HCT116 (cell line): ENCODE results near the gene FOXP2. TPM values are rescaled to one million over a fixed set of nuclear protein-coding genes. Genes with fewer than 3 reads are reported as not detected.

ENCODE experiments used
- ATAC-seq: fragments of 200-7000 bp; cut with Tn5 transposase; 2 replicates; pipeline ENCODE4 v1.9.1; 2020; ENCODE audit warnings: mild to moderate bottlenecking, moderate library complexity
- BruUV-seq: library from RNA; stranded (reverse); fragments of 400-500 nt; replicated peaks from 2 replicates; lab custom pipeline; 2021; lab: Mats Ljungman, UMichigan
- CTCF ChIA-PET: fragments of 300-600 bp; sonication (Branson Sonifier 250); formaldehyde crosslinking; loops from one replicate; lab custom pipeline; 2021; ENCODE audit warnings: antibody characterized with exemption; lab: Charles Lee
- POLR2A ChIA-PET: fragments of 300-600, 350-600 bp; sonication (Branson Sonifier 250); formaldehyde crosslinking; loops from one replicate; lab custom pipeline; 2021; ENCODE audit warnings: antibody characterized with exemption; lab: Charles Lee
- RAD21 ChIA-PET, 2 experiments: fragments of 300-600 bp; sonication (Branson Sonifier 250); formaldehyde crosslinking; loops; one replicate each; lab custom pipeline; 2023; ENCODE audit warnings: low total read pairs in 2 of 2; ENCODE audit not compliant: uncharacterized antibody in 2 of 2, unreplicated experiment in 2 of 2, low non-redundant PET in 1 of 2; lab: Charles Lee
- DNase-seq: peaks from one replicate; pipeline ENCODE4 v3.0.0-alpha.2; 2010; ENCODE audit warnings: low read depth, low spot score
- H2AFZ ChIP-seq: fragments of 200-600 bp; shearing (Covaris generic), sonication (generic); 2 replicates; pipeline ENCODE4 v1.6.1; 2017; ENCODE audit warnings: low read depth, mixed run types, mixed read lengths, antibody characterized with exemption, low read length; ENCODE audit not compliant: poor library complexity, severe bottlenecking
- H3K27ac ChIP-seq: 2 replicates; pipeline ENCODE4 v1.5.1; 2012; ENCODE audit warnings: low read depth, low read length
- H3K27me3 ChIP-seq: fragments of 200-600 bp; sonication (generic); 2 replicates; pipeline ENCODE4 v1.6.1; 2016; ENCODE audit warnings: mixed run types, low read length, mixed read lengths; ENCODE audit not compliant: insufficient read depth
- H3K36me3 ChIP-seq, 2 experiments: fragments of 200-500 bp in 1 of 2; fragments of 200-600 bp in 1 of 2; sonication (Bioruptor generic) in 1 of 2; sonication (generic) in 1 of 2; 2 replicates each; pipeline versions ENCODE4 v1.5.1 to v1.6.1; 2014 to 2016; ENCODE audit warnings: low read length in 2 of 2, inconsistent platforms in 1 of 2, mixed read lengths in 1 of 2, mixed run types in 1 of 2; ENCODE audit not compliant: insufficient read depth in 2 of 2, control insufficient read depth in 1 of 2
- H3K4me1 ChIP-seq, 2 experiments: fragments of 200-600 bp in 1 of 2; sonication (generic) in 1 of 2; 2 replicates each; pipeline versions ENCODE4 v1.5.1 to v1.6.1; 2012 to 2017; ENCODE audit warnings: low read length in 2 of 2, inconsistent platforms in 1 of 2, mild to moderate bottlenecking in 1 of 2, mixed read lengths in 1 of 2, mixed run types in 1 of 2, moderate library complexity in 1 of 2; ENCODE audit not compliant: insufficient read depth in 2 of 2, control insufficient read depth in 1 of 2
- H3K4me2 ChIP-seq: fragments of 200-600 bp; sonication (generic); 2 replicates; pipeline ENCODE4 v1.6.1; 2017; ENCODE audit warnings: mixed run types, low read length, mixed read lengths
- H3K4me3 ChIP-seq, 2 experiments: fragments of 200-600 bp in 1 of 2; sonication (generic) in 1 of 2; replicated peaks in 1 of 2; 2 replicates each; pipeline ENCODE4 v1.5.1; 2011 to 2016; ENCODE audit warnings: low read length in 2 of 2, control low read depth in 1 of 2, low read depth in 1 of 2, mild to moderate bottlenecking in 1 of 2, mixed read lengths in 1 of 2, mixed run types in 1 of 2
- H3K79me2 ChIP-seq: fragments of 200-600 bp; sonication (generic); 2 replicates; pipeline ENCODE4 v1.6.1; 2017; ENCODE audit warnings: mild to moderate bottlenecking, mixed run types, low read length, moderate library complexity, mixed read lengths; ENCODE audit not compliant: insufficient read depth
- H3K9ac ChIP-seq: fragments of 200-600 bp; sonication (generic); 2 replicates; pipeline ENCODE4 v1.6.1; 2016; ENCODE audit warnings: low read length, mixed read lengths
- H3K9me2 ChIP-seq: fragments of 200-600 bp; sonication (generic), shearing (Covaris generic); 2 replicates; pipeline ENCODE4 v1.6.1; 2017; ENCODE audit warnings: mixed run types, mild to moderate bottlenecking, moderate library complexity; ENCODE audit not compliant: insufficient read depth
- H3K9me3 ChIP-seq, 2 experiments: fragments of 200-500 bp in 1 of 2; fragments of 200-600 bp in 1 of 2; sonication (Bioruptor generic) in 1 of 2; sonication (generic) in 1 of 2; 2 replicates each; pipeline ENCODE4 v1.6.1; 2014 to 2017; ENCODE audit warnings: low read length in 2 of 2, mixed read lengths in 2 of 2, inconsistent platforms in 1 of 2, low read depth in 1 of 2, mild to moderate bottlenecking in 1 of 2, mixed run types in 1 of 2, moderate library complexity in 1 of 2; ENCODE audit not compliant: control insufficient read depth in 1 of 2, insufficient read depth in 1 of 2
- H4K20me1 ChIP-seq: fragments of 200-600 bp; sonication (generic), shearing (Covaris generic); 2 replicates; pipeline ENCODE4 v1.6.1; 2017; ENCODE audit warnings: mixed run types, mild to moderate bottlenecking, moderate library complexity; ENCODE audit not compliant: insufficient read depth
- CTCF ChIP-seq, 3 experiments: fragments of 200-600 bp in 1 of 3; sonication (generic) in 1 of 3; IDR thresholded peaks in 2 of 3; conservative IDR thresholded peaks in 1 of 3; 2 replicates each; pipeline ENCODE4 v1.5.1; 2012 to 2017; ENCODE audit warnings: low read depth in 2 of 3, low read length in 2 of 3, antibody characterized with exemption in 1 of 3, borderline replicate concordance in 1 of 3, control low read depth in 1 of 3, mild to moderate bottlenecking in 1 of 3, mixed read lengths in 1 of 3, mixed run types in 1 of 3, moderate library complexity in 1 of 3; ENCODE audit not compliant: insufficient read depth in 1 of 3
- EGR1 ChIP-seq: IDR thresholded peaks from 2 replicates; pipeline ENCODE4 v1.6.1; 2012; ENCODE audit warnings: low read depth
- MAX ChIP-seq: IDR thresholded peaks from 2 replicates; pipeline ENCODE4 v1.6.1; 2012
- REST ChIP-seq: IDR thresholded peaks from 2 replicates; pipeline ENCODE4 v1.6.1; 2012; ENCODE audit warnings: low read depth
- SRF ChIP-seq: IDR thresholded peaks from 2 replicates; pipeline ENCODE4 v1.6.1; 2012; ENCODE audit warnings: low read depth
- intact Hi-C: fragments of 100-400 bp; cut with micrococcal nuclease; formaldehyde crosslinking; loops from 2 replicates; pipeline ENCODE4 v1.10.0; 2022
- total RNA-seq: library from RNA; stranded (reverse); gene quantifications from one replicate; pipeline ENCODE4 v1.2.1, GENCODE V29; 2021; ENCODE audit not compliant: unreplicated experiment

Gene FOXP2
- total RNA-seq, 1 experiment from 2014 or later: 2.5 TPM

GRCh38 chr7:114431189-114431588 is 16.6 kb downstream of the FOXP2 start:
- DNase-seq (no peak), ATAC-seq (no peak)
- Histone ChIP-seq H3K9me2 (no peaks in the 10 kb centered on the region), H3K9me3 (no peaks in the 10 kb centered on the region), H3K27ac (no peak overlapping the region), H3K9ac (no peak overlapping the region), H3K36me3 (no peaks in the 10 kb centered on the region), H3K4me3 (no peak overlapping the region), H3K4me2 (no peak overlapping the region), H2AFZ (no peak overlapping the region), H3K27me3 (no peaks in the 10 kb centered on the region), H3K4me1 (no peaks in the 10 kb centered on the region), H3K79me2 (no peaks in the 10 kb centered on the region), H4K20me1 (no peaks in the 10 kb centered on the region)
- intact Hi-C loops: no loop called here
- no peak for TF ChIP-seq MAX
- TF ChIP-seq EGR1: no peak
- CTCF ChIA-PET: no interaction called here
- RAD21 ChIA-PET: no interaction called here
- no TSS peak for BruUV-seq
- POLR2A ChIA-PET: no interaction called here

- TF ChIP-seq REST (no peak), CTCF (IDR thresholded peaks at IDR 0.05 in 2 of 3, conservative IDR thresholded peaks at IDR 0.05 in 1 of 3; ENCODE audit: borderline replicate concordance in 1 of 3, insufficient read depth in 1 of 3, low read depth in 2 of 3, low read length in 2 of 3) (no peak), MAX (no peak), SRF (no peak)
- TF ChIP-seq, all 23 proteins: peak for 0
- H3K4me2 ChIP-seq: no peak overlapping the region
Measured at GRCh38 chr7:114432061-114432460, 17.4 kb downstream of the FOXP2 start.

More at GRCh38 chr7:114432061-114432460, 17.4 kb downstream of the FOXP2 start:
- no TSS peak for BruUV-seq
- no peaks in the 10 kb centered on the region for H3K9me2 ChIP-seq
- H3K79me2 ChIP-seq: no peaks in the 10 kb centered on the region
- no peak for DNase-seq
- POLR2A ChIA-PET: no interaction called here
- H3K9me3 ChIP-seq: no peaks in the 10 kb centered on the region
- no peak overlapping the region for H3K9ac ChIP-seq
- no peaks in the 10 kb centered on the region for H3K4me1 ChIP-seq
- H3K36me3 ChIP-seq: no peaks in the 10 kb centered on the region
- no peak overlapping the region for H2AFZ ChIP-seq
- no peak overlapping the region for H3K27ac ChIP-seq
- H3K27me3 ChIP-seq: no peaks in the 10 kb centered on the region
- intact Hi-C loops: no loop called here
- ATAC-seq: no peak
- CTCF ChIA-PET: no interaction called here
- no peak overlapping the region for H3K4me3 ChIP-seq
- H4K20me1 ChIP-seq: no peaks in the 10 kb centered on the region
- RAD21 ChIA-PET: no interaction called here
